GM18858 (cell line): ENCODE data around the gene MB21D2.
A peak's percentile ranks its signal among the peaks of the same experiment; 100 is the strongest.
"Not testable (repeated sequence)": the region's sequence is repeated elsewhere in the genome, so short reads cannot be mapped to it uniquely, and the experiment has no call there.

ENCODE experiments used
- ATAC-seq: cut with Tn5 transposase; IDR thresholded peaks from one replicate; pipeline ENCODE4 v1.9.1; 2021; ENCODE audit not compliant: unreplicated experiment

Gene MB21D2, protein sequence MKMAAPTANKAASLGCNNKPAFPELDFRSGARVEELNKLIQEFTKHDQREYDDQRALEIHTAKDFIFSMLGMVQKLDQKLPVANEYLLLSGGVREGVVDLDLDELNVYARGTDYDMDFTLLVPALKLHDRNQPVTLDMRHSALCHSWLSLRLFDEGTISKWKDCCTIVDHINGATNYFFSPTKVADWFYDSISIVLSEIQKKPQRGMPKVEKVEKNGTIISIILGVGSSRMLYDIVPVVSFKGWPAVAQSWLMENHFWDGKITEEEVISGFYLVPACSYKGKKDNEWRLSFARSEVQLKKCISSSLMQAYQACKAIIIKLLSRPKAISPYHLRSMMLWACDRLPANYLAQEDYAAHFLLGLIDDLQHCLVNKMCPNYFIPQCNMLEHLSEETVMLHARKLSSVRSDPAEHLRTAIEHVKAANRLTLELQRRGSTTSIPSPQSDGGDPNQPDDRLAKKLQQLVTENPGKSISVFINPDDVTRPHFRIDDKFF

DNA sequence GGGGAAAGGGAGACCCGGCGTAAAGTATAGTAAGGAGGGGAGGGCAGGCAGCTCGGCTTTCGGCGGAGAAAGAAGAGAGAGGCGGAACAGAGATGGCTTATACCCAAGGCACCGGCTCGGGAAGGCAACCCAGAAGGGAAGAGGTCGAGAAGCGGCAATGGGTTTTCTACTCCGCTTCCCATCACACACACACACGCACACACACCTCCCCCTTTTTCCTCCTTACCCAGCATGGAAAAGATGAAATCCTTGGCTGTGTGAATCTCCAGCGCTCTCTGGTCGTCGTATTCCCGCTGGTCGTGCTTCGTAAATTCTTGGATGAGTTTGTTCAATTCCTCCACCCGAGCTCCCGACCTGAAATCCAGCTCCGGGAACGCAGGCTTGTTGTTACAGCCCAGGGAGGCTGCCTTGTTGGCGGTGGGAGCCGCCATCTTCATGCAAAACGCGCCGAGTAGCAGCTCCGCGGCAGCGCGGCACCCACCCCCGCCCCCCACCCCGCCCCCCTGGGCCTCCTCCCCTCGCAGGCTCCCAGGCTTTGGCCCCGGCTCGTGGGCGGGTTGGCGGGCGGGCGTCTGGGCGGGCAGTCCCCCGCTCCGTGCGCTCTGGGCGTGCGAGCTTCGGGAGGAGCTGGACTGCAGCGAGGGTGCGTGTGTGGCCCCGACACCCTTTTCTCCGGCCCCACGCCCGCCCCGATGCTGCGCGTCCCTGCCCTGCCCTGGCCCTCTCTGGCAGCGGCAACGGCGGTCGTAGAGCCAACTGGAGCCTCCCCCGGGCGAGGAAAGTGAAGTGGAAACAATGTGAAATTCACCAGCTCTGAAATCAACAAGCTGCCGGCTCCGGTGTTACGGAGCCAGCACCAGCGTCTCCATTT, at the start of gene MB21D2:
MB21D2 (minus strand) TSS at position 453 of the 871 bp plus-strand sequence; CDS start at position 437, 16 bp downstream.
- peak; percentile 39 for ATAC-seq

DNA sequence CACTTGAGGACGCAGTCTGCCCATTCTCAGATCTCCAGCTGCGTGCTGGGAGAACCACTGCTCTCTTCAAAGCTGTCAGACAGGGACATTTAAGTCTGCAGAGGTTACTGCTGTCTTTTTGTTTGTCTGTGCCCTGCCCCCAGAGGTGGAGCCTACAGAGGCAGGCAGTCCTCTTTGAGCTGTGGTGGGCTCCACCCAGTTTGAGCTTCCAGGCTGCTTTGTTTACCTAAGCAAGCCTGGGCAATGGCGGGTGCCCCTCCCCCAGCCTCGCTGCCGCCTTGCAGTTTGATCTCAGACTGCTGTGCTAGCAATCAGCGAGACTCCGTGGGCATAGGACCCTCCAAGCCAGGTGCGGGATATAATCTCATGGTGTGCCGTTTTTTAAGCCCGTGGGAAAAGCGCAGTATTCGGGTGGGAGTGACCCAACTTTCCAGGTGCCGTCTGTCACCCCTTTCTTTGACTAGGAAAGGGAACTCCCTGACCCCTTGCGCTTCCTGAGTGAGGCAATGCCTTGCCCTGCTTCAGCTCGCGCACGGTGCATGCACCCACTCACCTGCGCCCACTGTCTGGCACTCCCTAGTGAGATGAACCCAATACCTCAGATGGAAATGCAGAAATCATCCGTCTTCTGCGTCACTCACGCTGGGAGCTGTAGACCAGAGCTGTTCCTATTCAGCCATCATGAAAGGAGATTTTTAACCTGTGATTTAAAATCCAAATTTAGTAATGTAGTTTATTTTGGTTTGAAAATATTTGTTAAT, 47.5 kb upstream of the MB21D2 start:
- ATAC-seq = not testable (repeated sequence)

DNA sequence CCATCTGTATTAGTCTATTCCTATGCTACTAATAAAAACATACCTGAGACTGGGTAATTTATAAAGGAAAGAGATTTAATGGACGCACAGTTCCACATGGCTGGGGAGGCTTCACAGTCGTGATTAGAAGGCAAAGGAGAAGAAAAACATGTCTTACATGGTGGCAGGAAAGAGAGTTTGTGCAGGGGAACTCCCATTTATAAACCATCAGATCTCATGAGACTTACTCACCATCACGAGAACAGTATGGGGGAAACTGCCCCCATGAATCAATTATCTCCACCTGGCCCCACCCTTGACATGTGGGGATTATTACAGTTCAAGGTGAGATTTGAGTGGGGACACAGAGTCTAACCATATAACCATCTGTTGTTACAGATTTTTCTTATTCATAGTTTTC, 42.1 kb upstream of the MB21D2 start:
- ATAC-seq = no peak

DNA sequence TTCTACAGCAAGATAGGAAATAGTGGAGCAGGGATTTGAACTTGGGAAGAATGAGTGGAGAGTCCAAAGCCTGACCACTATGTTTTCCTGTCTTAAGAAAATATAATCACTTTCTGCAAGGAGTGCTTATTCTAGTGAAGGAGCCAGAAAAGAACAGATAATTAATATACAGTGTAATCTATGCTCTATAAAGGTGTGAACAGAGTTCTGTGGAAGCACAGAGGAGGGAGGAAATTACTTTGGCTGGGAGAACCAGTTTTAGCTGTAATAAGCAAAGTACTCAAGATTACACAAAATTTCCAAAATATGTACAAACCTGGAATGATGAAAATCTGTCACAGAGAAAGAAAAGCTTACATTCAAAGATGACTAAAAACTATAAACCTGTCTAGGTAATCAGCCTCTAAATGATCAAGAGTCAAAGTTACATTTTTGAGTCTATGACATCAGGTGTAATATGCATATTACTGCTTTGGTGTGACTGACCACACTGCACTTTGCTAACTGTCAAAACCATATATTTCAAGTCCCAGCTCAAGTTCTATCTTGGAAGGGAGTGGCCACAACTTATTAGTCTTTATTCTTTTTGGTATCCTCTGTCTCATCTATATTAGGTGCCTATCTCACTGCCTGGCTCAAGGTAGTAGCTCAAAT, 40.7 kb upstream of the MB21D2 start:
- ATAC-seq = no peak

DNA sequence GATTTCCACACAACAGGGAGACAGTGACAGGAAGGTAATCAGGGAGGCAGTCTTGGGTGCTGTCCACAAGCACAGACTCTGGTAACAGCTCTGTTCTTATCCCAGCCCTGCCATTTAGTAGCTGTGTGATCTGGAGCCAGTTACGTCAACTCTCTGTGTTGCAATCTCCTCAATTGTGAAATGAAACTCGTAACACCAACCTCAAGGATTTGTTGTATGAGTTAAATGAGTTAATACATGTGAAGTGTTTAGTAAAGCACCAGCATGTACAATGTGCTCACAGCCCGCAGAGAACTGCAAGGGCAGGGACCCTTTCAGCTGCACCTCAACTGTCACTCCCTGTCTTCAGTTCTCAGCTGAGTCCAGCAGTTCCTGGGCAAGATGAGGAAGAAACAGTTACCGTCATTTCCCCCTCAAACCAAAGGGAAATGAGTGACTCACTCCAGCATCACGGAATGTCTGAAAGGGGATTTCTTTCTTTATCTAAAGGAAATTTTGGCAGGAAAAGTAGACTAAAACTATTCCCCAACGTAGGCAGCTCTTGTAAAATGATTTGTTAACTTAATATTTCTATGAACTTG, 39.9 kb upstream of the MB21D2 start:
- ATAC-seq = no peak

DNA sequence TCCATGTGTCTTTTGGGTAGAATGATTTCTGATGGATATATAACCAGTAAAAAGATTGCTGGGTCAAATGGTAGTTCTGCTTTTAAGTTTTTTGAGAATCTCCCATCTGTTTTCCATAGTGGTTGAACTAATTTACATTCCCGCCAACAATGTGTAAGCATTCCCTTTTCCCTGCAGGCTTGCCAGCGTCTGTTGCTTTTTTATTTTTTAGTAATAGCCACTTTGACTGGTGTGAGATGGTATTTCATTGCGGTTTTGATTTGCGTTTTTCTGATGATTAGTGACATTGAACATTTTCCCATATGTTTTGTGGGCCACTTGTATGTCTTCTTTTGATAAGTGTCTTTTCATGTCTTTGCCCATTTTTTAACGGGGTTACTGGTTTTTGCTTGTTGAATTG, 36.3 kb upstream of the MB21D2 start:
- ATAC-seq = no peak

DNA sequence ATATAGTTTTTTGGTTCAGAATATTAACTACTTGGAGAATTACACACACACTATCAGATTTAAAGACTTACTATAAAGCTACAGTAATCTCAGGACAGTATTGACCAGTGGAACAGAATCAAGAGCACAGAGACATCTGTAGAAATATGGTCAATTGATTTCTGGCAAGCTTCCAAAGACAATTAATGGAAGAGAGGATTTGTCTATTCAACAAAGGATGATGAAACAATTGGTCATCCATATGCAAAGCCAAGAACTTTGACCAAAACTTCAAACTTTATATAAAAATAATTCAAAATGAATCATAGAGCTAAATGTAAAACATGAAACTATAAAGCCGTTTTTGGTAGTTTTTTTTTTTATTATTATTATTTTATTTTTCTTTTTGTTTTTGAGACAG, 29.8 kb upstream of the MB21D2 start:
- ATAC-seq = no peak

DNA sequence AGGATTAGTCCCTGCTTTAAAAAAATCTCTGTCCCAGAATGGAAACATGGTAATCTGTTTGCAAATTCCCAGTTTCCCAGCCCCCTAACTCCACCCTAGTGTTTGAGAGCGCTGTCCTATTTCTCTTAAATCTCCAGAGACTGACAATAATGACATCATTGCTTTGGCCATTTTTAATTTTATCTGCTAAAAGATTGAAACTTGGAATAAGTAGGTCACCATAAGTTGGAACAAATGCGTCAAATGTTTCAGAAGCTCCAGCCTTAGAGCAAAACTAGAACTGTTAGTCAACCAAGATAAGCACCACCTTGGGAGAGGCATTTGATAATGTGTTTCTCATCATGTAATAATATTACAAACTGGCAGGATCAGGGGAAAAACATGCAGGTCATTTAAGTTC, 25.7 kb upstream of the MB21D2 start:
- no peak for ATAC-seq

DNA sequence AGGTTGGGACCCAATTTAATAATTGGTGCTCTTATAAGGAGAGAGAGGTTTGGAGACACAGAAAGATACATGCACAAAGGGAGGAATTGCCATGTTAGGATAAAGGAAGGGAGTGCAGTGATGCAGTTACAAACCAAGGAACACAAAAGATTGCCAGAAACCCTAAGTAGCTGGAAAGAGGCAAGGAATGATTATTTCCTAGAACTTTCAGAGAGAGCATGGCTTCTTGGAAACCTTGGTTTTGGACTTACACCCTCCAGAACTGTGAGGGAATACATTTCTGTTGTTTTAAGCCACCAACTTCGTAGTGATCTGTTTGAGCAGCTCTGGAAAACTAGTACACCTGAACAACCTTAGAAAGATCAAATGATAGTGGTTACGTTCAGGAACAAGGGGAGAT, 25.0 kb upstream of the MB21D2 start:
- no peak for ATAC-seq

DNA sequence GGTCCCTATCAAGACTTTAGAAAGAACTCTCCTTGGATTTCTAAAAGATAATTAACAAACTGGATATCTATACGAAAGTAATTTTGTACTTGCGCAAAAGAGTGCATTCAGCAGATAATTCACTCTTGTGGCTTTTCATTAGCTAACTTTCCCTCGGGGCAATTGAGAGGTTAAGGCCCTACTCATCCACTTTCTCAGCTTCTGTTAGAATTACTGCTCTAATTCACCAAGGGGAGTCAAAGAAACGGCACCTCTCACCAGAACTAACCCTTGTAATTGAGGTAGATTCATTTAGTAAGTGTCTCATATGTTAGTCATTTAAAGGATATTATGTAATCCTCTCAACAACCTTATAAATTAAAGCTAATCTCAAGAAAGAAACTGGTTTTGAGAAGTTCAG, 22.5 kb upstream of the MB21D2 start:
- ATAC-seq = no peak

DNA sequence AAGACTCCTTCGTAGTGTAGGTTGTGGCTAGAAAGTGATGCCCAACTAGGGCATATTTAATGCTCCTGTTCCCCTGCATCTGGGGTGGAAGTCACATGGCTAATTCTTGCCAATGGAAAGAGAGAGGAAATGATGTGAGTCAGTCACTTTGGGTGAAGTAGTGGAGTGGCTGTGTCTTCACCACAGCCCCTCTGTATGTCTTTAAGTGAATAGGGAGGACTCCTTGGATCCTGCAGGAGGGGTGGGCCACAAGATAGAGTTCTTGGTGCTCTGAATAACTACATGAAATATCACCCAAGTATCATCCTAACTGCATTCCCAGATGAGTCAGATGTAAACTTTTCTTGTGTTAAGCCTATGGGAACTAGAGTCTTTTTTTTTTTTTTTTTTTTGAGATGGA, 17.8 kb upstream of the MB21D2 start:
- ATAC-seq = no peak

DNA sequence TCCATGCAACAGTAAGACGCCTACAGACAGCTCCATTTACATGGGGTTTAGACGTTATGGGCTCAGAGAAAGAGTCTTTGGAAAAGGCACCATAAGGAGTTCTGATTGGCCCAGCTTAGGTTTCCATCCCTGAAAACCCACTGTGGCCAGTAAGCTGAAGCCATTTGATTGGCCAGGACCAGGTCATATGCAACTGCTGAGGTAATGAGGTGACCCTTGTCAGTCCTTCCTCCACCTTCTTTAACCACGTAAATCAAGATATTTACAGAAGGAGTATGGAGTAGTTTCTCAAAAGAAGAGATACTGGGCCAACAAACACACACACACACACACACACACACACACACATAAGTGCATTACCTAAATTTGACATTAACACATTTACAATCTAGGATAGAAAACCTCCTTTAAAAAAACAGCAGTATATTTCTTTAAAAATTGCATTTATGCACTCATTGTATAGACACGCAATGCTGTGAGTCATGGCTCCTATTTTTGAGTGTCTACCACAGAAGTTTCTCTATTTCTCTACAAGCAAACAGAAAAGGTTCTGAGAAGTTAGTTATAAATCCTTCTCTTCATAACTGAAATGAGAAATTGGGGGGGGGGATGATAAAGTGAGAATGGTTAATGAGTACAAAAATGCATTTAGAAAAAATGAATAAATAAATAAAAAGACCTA, 16.3 kb upstream of the MB21D2 start:
- ATAC-seq = no peak

DNA sequence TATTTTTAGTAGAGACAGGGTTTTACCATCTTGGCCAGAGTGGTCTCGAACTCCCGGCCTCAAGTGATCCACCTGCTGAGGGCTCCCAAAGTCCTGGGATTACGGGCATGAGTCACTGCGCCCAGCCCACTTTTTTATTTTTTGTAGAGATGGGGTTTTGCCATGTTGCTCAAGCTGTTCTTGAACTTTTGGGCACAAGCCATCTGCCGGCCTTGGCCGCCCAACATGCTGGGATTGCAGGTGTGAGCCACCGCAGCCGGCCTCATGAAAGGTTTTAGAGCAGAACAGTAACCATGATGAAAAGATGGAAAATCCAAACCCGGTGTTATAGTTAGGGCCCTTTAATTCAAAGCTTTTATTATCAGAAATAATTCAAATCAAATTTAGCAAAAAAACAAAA, 15.6 kb upstream of the MB21D2 start:
- ATAC-seq = no peak

DNA sequence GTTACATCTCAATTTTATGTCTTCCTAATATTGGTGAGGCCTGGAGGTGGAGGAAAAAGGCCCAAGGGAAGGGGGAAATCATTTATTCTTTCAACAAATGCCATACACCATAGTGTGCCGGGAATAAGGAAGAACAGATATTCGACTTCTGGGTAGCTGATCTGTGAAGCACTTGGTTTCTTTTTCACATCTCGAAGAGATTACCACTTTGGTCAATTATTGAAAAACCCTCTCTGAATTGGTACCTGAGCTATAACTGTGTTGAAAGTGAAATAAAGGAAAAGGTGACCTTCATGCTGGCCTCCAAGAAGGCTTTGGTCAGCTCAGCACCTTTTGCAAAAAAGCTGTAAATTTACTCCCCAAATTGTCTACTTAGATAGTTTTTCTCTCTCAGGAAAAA, 14.2 kb upstream of the MB21D2 start:
- ATAC-seq = no peak

DNA sequence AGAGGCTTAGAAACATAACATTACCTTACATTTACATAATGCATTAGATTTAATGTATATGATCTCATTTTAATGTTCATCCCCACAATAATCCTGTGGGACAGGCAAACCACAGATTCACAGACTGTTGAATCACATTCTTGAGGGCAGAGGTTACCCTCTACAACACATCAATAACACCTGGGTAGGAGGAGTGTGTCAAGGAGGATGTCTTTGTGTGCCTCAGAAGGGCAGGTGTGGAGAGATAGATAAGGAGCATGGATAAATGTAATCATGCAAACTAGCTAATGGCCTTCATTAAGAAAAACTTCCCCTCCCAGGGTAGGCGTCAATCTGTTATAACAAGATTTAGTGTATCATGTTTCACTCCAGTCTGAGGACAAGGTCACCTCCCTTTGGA, 12.9 kb upstream of the MB21D2 start:
- no peak for ATAC-seq

DNA sequence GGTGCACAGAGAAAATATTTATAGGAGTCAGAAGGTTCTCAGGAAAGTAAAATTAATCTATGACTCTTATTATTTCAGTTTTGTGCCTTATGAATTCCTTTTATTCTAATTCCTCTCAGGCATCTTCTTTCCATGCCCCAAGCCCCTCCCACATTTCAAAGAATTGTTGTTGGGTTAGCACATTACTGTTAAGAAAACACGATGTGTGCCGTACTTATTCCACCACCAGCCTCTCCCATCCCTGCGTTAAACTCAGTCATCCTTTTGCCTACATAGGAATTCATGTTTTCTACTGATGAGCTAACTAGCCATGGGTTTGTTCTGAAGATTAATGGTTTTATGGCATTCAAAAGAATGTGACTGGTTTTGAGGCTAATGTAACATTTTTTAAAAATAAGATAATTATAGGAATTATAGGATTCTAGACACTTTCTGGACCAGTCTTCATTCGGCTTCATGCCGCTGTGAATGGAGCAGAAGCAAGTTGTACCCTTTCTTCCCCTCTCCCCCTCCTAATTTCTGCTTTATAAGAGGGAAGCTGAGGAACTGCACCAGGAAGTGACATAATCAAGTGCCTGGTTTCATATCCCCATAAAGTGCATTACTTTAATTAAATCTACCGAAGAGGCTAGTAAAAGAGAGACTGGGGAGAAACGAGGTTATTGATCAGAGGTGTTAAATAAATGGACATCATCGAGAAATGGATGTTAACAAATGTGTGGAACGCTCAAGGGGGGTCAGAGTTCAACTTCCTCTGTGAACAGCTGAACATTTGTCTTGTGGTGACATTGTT, 12.3 kb upstream of the MB21D2 start:
- ATAC-seq = no peak

DNA sequence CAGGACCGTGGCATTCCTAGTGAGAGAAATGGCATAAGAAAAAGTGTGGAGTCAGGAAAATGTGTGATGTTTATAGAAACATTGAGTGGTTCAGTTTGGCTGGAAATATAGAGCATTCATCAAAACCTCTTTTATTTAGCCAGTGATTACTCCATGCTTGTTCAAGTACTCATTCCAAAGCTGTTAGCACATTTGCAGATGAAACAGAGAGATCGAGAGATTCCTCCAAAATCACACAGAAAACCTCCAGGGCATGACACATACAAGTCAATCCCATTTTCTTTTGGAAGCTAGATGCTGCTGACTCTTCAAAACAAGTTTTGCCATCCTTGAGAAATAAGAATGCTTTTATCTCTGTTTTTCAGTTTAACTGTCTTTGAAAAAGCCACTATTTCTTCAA, 11.5 kb upstream of the MB21D2 start:
- no peak for ATAC-seq

DNA sequence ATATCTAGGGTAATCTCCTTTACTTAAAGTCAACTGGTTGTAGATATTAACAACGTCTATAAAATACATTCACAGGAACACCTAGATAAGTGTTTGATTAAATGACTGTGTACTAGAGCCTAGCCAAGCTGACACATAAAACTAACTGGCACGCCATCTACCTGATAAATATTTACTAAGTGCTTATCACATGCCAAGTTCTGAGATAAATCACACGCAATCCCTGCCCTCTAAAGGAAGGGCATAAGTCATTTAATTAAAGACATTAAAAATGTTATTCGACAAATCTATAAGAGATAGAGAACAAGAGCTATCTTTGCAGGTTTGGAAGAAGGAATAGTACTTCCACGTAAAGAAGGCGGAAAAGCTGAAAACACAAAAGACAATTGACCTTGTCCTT, 11.1 kb upstream of the MB21D2 start:
- no peak for ATAC-seq

DNA sequence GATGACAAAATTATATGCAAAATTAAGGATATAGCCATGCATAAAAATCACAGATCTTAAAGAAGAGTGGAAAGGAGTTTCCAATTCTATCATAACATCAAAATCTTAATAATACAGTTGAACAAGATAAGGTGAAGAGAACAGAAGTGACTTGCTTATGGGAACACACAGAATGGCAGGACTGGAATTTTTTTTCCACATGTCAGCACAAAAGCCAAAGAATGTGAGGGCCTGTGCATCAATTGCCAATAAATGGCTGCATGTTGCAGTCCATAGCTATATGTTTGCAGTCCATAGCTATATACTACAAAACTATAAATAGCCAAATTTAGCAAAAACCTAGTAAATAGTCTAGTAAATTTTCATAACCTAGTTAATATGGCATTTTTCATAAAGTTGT, 10.4 kb upstream of the MB21D2 start:
- ATAC-seq = no peak
